ACC112 (cell line): Measurements from ENCODE around the gene TNFAIP8.

ENCODE experiments used
- H2AFZ ChIP-seq: fragments of 200-600 bp; sonication (generic); one replicate; pipeline ENCODE4 v1.6.0; 2017; ENCODE audit warnings: antibody characterized with exemption, low read length; ENCODE audit not compliant: unreplicated experiment
- H3K27ac ChIP-seq: fragments of 200-600 bp; sonication (generic); 2 replicates; pipeline ENCODE4 v1.5.1; 2014; ENCODE audit warnings: low read depth, mild to moderate bottlenecking, antibody characterized with exemption, low read length, moderate library complexity
- H3K27me3 ChIP-seq: fragments of 200-600 bp; sonication (generic); 2 replicates; pipeline ENCODE4 v1.6.1; 2014; ENCODE audit warnings: mild to moderate bottlenecking, antibody characterized with exemption, low read length, moderate library complexity, mixed read lengths; ENCODE audit not compliant: insufficient read depth
- H3K36me3 ChIP-seq: fragments of 200-600 bp; sonication (generic); 2 replicates; pipeline ENCODE4 v1.6.1; 2016; ENCODE audit warnings: mild to moderate bottlenecking, antibody characterized with exemption, low read length, moderate library complexity, mixed read lengths; ENCODE audit not compliant: insufficient read depth
- H3K4me1 ChIP-seq: fragments of 200-600 bp; sonication (generic); one replicate; pipeline ENCODE4 v1.6.1; 2016; ENCODE audit warnings: low read length, mixed read lengths; ENCODE audit not compliant: insufficient read depth, unreplicated experiment, control insufficient read depth
- H3K4me3 ChIP-seq: fragments of 200-600 bp; sonication (generic); 2 replicates; pipeline ENCODE4 v1.5.1; 2014; ENCODE audit warnings: mild to moderate bottlenecking, low read depth, low read length
- H3K79me2 ChIP-seq: fragments of 200-600 bp; sonication (generic); one replicate; pipeline ENCODE4 v1.6.0; 2016; ENCODE audit warnings: low read length; ENCODE audit not compliant: control insufficient read depth, unreplicated experiment, insufficient read depth

TNFAIP8 gene

GRCh38 chr5:119318256-119318894 lies 37.4 kb upstream of the TNFAIP8 start:
- Histone ChIP-seq H3K36me3 (no peaks in the 10 kb centered on the region), H3K79me2 (no peaks in the 10 kb centered on the region), H2AFZ (no peak overlapping the region), H3K4me1 (peaks cover 18% of the 10 kb centered on the region), H3K4me3 (no peak overlapping the region), H3K27ac (no peak overlapping the region), H3K27me3 (no peaks in the 10 kb centered on the region)

GRCh38 chr5:119319401-119319800 lies 36.4 kb upstream of the TNFAIP8 start:
- Histone ChIP-seq H2AFZ (no peak overlapping the region), H3K27ac (no peak overlapping the region), H3K4me3 (no peak overlapping the region), H3K36me3 (no peaks in the 10 kb centered on the region), H3K4me1 (peaks cover 25% of the 10 kb centered on the region), H3K79me2 (no peaks in the 10 kb centered on the region), H3K27me3 (no peaks in the 10 kb centered on the region)

GRCh38 chr5:119319890-119320289 lies 35.9 kb upstream of the TNFAIP8 start:
- H3K79me2 ChIP-seq, result no peaks in the 10 kb centered on the region
- no peaks in the 10 kb centered on the region for H3K27me3 ChIP-seq
- H3K27ac ChIP-seq, result no peak overlapping the region
- no peaks in the 10 kb centered on the region for H3K36me3 ChIP-seq
- H3K4me1 ChIP-seq, result peaks cover 28% of the 10 kb centered on the region
- H3K4me3 ChIP-seq, result no peak overlapping the region
- H2AFZ ChIP-seq, result no peak overlapping the region

GRCh38 chr5:119321569-119322311 lies 34.1 kb upstream of the TNFAIP8 start:
- H3K36me3 ChIP-seq, result no peaks in the 10 kb centered on the region
- no peak overlapping the region for H3K27ac ChIP-seq
- peaks cover 2% of the 10 kb centered on the region for H3K79me2 ChIP-seq
- peaks cover 19% of the 10 kb centered on the region for H3K4me1 ChIP-seq
- H3K4me3 ChIP-seq, result no peak overlapping the region
- no peaks in the 10 kb centered on the region for H3K27me3 ChIP-seq
- H2AFZ ChIP-seq, result no peak overlapping the region

- Histone ChIP-seq H3K36me3 (no peaks in the 10 kb centered on the region), H3K79me2 (peaks cover 2% of the 10 kb centered on the region), H3K4me3 (no peak overlapping the region), H3K27ac (peak overlapping the region; percentile 84), H3K4me1 (peaks cover 25% of the 10 kb centered on the region), H3K27me3 (no peaks in the 10 kb centered on the region), H2AFZ (no peak overlapping the region)
Observed at GRCh38 chr5:119322312-119322947, 33.4 kb upstream of the TNFAIP8 start.

- H3K4me1 ChIP-seq, result peaks cover 25% of the 10 kb centered on the region
- peaks cover 2% of the 10 kb centered on the region for H3K79me2 ChIP-seq
- no peaks in the 10 kb centered on the region for H3K36me3 ChIP-seq
- H3K4me3 ChIP-seq, result no peak overlapping the region
- H3K27me3 ChIP-seq, result no peaks in the 10 kb centered on the region
- peak overlapping the region; percentile 84 for H3K27ac ChIP-seq
- peak overlapping the region; percentile 4 for H2AFZ ChIP-seq
Observed at GRCh38 chr5:119322948-119323537, 32.8 kb upstream of the TNFAIP8 start.

DNA sequence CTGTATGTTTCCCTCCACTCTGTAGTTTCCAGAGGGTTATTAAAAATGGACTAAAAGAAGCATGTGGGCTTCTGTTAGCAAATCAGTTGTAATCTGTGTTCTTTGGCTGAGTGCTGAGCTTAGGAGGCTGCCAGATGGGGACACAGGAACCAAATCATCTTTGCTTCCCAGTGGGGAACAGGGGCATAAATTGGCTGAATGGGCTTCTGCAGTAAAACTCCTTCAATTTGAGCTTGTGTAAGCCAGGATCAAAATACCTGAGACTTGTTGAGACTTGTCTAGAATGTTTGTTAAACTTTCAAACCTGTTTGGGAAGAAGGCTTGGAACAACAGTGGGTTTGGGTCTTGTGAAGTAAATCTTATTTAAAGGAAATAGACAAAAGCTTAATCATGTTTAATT lies 32.2 kb upstream of the TNFAIP8 start:
- Histone ChIP-seq H3K36me3 (no peaks in the 10 kb centered on the region), H2AFZ (peak overlapping the region; percentile 4), H3K27me3 (no peaks in the 10 kb centered on the region), H3K4me1 (peaks cover 25% of the 10 kb centered on the region), H3K4me3 (no peak overlapping the region), H3K79me2 (peaks cover 2% of the 10 kb centered on the region), H3K27ac (peak overlapping the region; percentile 84)

- H3K27me3 ChIP-seq, result no peaks in the 10 kb centered on the region
- no peaks in the 10 kb centered on the region for H3K36me3 ChIP-seq
- no peak overlapping the region for H2AFZ ChIP-seq
- H3K4me1 ChIP-seq, result peaks cover 25% of the 10 kb centered on the region
- peak overlapping the region; percentile 84 for H3K27ac ChIP-seq
- peak overlapping the region; percentile 39; the same call in 1 of the 2 replicates for H3K4me3 ChIP-seq
- peaks cover 2% of the 10 kb centered on the region for H3K79me2 ChIP-seq
Observed at GRCh38 chr5:119324842-119325241, 31.0 kb upstream of the TNFAIP8 start.

DNA sequence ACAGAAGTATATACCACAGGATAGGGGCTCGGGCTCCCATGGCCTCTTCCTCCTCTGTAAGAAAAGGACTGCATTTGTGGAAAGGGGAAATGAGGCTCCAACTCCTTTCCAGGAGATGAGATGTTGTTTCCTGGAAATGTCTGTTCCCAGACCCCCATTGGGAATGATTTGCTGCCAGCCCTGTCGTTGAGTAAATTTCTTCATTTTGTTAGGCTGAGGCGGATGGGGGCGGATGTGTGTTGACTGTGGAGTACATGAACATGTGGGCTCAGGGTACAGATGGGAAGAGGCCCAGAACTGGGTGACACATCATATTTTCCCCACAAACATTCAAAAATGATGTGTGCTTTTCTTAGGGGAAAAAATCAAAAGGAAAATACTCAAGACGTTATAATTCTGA lies 28.8 kb upstream of the TNFAIP8 start:
- Histone ChIP-seq H3K4me1 (peaks cover 25% of the 10 kb centered on the region), H3K27ac (no peak overlapping the region), H3K79me2 (peaks cover 2% of the 10 kb centered on the region), H3K27me3 (no peaks in the 10 kb centered on the region), H2AFZ (peak overlapping the region; percentile 43), H3K36me3 (no peaks in the 10 kb centered on the region), H3K4me3 (no peak overlapping the region)

GRCh38 chr5:119328753-119329602 lies 26.8 kb upstream of the TNFAIP8 start:
- H3K79me2 ChIP-seq, result peaks cover 2% of the 10 kb centered on the region
- no peak overlapping the region for H3K27ac ChIP-seq
- no peaks in the 10 kb centered on the region for H3K36me3 ChIP-seq
- no peak overlapping the region for H2AFZ ChIP-seq
- H3K27me3 ChIP-seq, result no peaks in the 10 kb centered on the region
- no peak overlapping the region for H3K4me3 ChIP-seq
- H3K4me1 ChIP-seq, result peaks cover 10% of the 10 kb centered on the region
